ENCODE results near the gene CES5A. TPM values are rescaled to one million over a fixed set of nuclear protein-coding genes. Genes with fewer than 3 reads are reported as not detected.
"Not testable (repeated sequence)": the region's sequence is repeated elsewhere in the genome, so short reads cannot be mapped to it uniquely, and the experiment has no call there.

CES5A gene
- total and polyA plus RNA-seq, 8 donors = not detected

DNA sequence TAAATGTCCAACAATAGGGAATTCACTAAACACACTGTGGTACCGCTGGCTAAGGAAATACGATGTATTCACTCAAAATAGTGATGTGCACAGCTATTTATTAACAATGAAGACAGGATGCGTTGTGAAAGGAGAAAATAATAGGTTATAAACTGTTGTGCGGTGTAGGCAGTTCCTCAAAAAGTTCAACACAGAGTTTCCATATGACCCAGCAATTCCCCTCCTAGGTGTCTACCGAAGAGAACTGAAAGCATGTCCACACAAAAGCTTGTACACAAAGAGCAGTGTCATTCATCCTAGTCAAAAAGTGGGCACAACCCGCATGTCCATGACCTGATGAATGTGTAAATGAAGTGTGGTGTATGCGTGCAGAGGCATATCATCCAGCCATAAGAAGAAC, 41.1 kb downstream of the CES5A start:
- DNase-seq (no peak), FAIRE-seq (no peak), ATAC-seq (no peak)
- H3K27me3 ChIP-seq = no peaks in the 10 kb centered on the region
- intact Hi-C loops (cut with DNase I) = no loop called here
- no peaks in the 10 kb centered on the region for H3K4me1 ChIP-seq
- no peaks in the 10 kb centered on the region for H3K36me3 ChIP-seq
- H3K4me3 ChIP-seq = no peak overlapping the region
- WGBS, 2 donors = 67 to 72% methylated on average over 7 of the region's 7 CpGs
- no peaks in the 10 kb centered on the region for H3K9me3 ChIP-seq
- TF ChIP-seq, protein P1, sequence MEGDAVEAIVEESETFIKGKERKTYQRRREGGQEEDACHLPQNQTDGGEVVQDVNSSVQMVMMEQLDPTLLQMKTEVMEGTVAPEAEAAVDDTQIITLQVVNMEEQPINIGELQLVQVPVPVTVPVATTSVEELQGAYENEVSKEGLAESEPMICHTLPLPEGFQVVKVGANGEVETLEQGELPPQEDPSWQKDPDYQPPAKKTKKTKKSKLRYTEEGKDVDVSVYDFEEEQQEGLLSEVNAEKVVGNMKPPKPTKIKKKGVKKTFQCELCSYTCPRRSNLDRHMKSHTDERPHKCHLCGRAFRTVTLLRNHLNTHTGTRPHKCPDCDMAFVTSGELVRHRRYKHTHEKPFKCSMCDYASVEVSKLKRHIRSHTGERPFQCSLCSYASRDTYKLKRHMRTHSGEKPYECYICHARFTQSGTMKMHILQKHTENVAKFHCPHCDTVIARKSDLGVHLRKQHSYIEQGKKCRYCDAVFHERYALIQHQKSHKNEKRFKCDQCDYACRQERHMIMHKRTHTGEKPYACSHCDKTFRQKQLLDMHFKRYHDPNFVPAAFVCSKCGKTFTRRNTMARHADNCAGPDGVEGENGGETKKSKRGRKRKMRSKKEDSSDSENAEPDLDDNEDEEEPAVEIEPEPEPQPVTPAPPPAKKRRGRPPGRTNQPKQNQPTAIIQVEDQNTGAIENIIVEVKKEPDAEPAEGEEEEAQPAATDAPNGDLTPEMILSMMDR (IDR thresholded peaks at IDR 0.05) = no peak
- no peak overlapping the region for H3K27ac ChIP-seq

DNA sequence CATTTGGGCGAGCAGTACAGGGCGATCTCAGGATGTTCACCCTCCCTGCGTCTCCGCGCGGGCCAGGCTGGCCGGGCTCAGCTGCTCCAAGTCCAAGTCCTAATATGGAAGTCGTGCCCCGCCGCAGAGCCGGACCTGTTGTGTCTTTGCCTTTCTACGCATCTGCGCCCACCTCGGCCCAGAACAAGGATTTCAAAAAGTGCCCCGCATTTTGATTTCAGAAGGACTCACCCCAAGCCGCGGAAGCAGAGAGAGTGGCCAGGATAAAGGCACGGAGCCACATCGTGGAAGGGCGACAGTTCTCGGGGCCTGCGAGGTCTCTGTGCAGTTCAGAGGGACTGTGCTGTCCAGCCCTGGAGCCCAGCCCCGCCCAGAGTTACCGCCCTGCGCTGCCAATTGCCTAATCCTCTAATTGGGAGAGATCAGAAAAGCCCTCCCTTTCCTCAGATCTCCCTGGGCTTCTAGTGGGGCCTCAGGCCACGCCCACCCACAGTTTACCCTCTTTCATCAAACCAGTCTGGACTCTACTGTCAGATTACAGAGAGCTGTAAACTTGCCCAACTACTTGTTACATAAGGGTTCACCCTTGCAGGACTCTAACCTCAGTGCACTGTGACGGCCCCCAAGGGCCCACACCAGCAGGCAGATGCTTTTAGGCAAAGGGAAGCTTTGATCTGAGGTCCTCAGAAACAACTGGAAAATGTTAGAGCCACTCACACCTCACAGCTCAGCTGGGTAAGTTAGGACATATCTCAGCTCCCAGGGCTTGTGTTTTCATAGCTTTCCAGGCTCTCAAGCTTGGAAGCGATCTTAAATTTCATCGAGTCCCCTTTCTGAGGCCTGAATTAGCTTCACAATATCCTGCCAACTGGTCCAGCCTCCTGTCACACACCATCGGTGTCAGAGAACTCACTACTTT, 42.1 kb downstream of the CES5A start, which contains the start of gene CES1:
Gene CES1, minus strand, starts transcription at position 324 of the 919 bp plus-strand sequence. Its CDS starts 41 bp downstream, at position 283.
- Histone ChIP-seq H3K27me3 (no peaks in the 10 kb centered on the region), H3K4me1 (no peaks in the 10 kb centered on the region), H3K9me3 (no peaks in the 10 kb centered on the region), H3K4me3 (no peak within 1 kb of the TSS), H3K36me3 (no peaks in the 10 kb centered on the region), H3K27ac (peak within 1 kb of the TSS in 1 of 4 donors; percentile 5)
- DNase-seq (peak; percentile 44 to 85 (median 54)), ATAC-seq (peak; percentile 61 to 86 (median 72)), FAIRE-seq (no peak)
- 55 to 64% methylated on average over 30 of the region's 30 CpGs for WGBS, 2 donors
- TF ChIP-seq, protein P1 (IDR thresholded peaks at IDR 0.05) = no peak
- intact Hi-C loops (cut with DNase I) = no loop called here

DNA sequence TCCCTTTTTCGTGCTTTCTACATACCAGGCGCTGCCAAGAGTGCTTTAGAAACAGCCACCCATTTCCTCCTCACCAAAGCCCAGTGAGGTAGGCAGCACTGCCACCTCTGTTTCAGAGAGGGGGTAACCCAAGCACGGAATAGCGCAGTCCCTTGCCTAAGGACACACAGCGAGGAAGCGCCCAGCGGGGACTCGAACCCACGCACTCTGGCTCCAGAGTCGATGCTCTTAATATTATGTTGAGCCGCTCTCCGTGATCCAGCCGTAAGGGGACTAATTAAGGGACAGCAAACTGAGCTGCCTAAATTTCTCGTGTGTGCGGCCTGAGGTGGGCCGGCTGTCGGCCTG, 42.8 kb downstream of the CES5A start:
- Histone ChIP-seq H3K27ac (no peak overlapping the region), H3K27me3 (no peaks in the 10 kb centered on the region), H3K4me3 (no peak overlapping the region), H3K4me1 (no peaks in the 10 kb centered on the region), H3K9me3 (no peaks in the 10 kb centered on the region), H3K36me3 (no peaks in the 10 kb centered on the region)
- 71 to 81% methylated on average over 17 of the region's 17 CpGs for WGBS, 2 donors
- TF ChIP-seq, protein P1 (IDR thresholded peaks at IDR 0.05) = no peak
- intact Hi-C loops (cut with DNase I) = no loop called here
- FAIRE-seq (no peak), ATAC-seq (peak in 1 of 4 donors; percentile 19), DNase-seq (no peak)

DNA sequence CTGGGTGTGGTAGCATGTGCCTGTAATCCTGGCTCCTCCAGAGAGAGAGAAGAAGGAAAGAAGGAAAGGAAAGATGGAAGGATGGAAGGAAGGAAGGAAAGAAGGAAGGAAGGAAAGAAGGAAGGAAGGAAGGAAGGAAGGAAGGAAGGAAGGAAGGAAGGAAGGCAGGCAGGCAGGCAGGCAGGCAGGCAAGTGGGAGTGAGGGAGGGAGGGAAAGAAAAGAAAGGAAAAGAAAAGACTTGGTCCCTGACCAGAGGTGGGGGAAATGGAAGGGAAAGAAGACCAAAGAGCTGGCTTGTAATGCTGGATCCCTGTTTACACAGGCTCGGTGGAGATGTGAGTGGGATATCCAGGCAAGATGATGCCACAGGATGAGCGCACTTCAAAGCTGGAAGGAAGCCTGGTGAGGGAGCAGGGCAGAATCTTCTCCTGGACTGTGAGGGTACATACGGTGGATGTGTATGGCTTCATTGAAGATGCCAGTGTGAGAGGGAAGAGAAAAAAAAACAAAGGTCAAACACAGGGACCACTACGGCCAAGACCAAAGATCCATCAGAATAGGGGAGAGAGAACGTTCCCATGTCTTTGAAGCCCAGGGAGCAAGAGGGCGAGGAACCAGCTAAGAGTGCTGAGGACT, 44.4 kb downstream of the CES5A start:
- Histone ChIP-seq H3K27me3 (no peaks in the 10 kb centered on the region), H3K27ac (no peak overlapping the region), H3K4me1 (no peaks in the 10 kb centered on the region), H3K9me3 (no peaks in the 10 kb centered on the region), H3K36me3 (no peaks in the 10 kb centered on the region), H3K4me3 (no peak overlapping the region)
- 65 to 66% methylated on average over 6 of the region's 6 CpGs for WGBS, 2 donors
- FAIRE-seq = no peak
- no peak for DNase-seq
- no peak for ATAC-seq
- intact Hi-C loops (cut with DNase I) = no loop called here
- TF ChIP-seq, protein P1 (IDR thresholded peaks at IDR 0.05) = no peak

DNA sequence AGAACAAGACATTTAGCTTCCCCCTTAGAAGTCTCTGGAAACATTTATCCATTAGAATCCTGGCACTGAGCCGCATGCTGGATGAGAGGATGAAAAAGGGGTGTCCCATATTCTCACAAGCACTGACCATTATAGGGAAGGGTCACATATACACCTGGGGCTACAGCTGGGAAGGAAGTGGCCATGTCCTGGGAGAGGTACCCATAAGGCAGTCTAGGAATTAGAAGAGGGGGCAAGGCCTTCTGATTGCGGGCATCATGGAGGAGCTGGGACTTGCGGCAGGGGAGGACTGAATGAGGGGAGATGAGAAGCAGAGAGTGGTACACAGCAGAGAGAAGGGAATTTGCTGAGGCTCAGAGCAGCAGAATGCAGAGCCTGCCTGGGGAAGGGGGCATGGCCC, 45.9 kb downstream of the CES5A start:
- not testable (repeated sequence) for ATAC-seq
- intact Hi-C loops (cut with DNase I) = loop anchor here in 1 of 3 donors (10.0 kb wide), 1 partner anchor 74 kb away; no protein-coding TSS in a partner anchor

More for the DNA sequence above, 45.9 kb downstream of the CES5A start:
- not testable (repeated sequence) for H3K36me3 ChIP-seq, H3K9me3 ChIP-seq, DNase-seq, H3K27ac ChIP-seq, H3K4me3 ChIP-seq, H3K27me3 ChIP-seq, H3K4me1 ChIP-seq, FAIRE-seq
- WGBS, 2 donors = 74 to 90% methylated on average over 3 of the region's 3 CpGs
